ENCODE data around the gene FANCC.

FANCC gene

GRCh38 chr9:95193480-95193879 is 124.0 kb downstream of the FANCC start:
- intact Hi-C loops (cut with micrococcal nuclease): no loop called here
- Mint-ChIP-seq H3K9me3 (no peaks in the 10 kb centered on the region), H3K4me1 (ENCODE audit: low read depth) (peaks cover 24% of the 10 kb centered on the region), H3K4me3 (no peak overlapping the region), H3K27me3 (no peaks in the 10 kb centered on the region), H3K27ac (no peak overlapping the region), H3K36me3 (ENCODE audit: low read depth) (no peaks in the 10 kb centered on the region)

DNA sequence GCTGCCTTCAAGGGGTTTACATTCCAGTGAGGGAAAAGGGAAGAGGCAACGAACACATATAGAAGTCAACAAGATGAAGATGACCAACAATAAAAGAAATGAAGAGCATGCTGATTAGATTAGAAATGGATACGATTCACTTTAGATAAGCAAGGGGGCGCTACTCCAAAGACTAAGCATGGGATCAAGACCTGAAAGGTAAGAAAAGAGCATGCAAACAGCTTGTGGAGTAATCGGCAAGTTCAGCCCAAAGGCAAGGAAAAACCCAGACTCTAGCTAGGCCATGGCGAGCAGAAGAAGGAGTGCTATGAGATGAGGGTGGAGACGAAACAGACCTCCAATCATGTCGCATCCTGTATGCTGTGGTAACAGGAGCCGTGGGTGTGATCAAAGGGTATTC is 124.4 kb downstream of the FANCC start:
- intact Hi-C loops (cut with micrococcal nuclease): no loop called here
- H3K4me3 Mint-ChIP-seq: no peak overlapping the region
- no peaks in the 10 kb centered on the region for H3K9me3 Mint-ChIP-seq
- H3K27me3 Mint-ChIP-seq: no peaks in the 10 kb centered on the region
- no peak overlapping the region for H3K27ac Mint-ChIP-seq
- no peaks in the 10 kb centered on the region for H3K36me3 Mint-ChIP-seq (ENCODE audit: low read depth)
- peaks cover 28% of the 10 kb centered on the region for H3K4me1 Mint-ChIP-seq (ENCODE audit: low read depth)

DNA sequence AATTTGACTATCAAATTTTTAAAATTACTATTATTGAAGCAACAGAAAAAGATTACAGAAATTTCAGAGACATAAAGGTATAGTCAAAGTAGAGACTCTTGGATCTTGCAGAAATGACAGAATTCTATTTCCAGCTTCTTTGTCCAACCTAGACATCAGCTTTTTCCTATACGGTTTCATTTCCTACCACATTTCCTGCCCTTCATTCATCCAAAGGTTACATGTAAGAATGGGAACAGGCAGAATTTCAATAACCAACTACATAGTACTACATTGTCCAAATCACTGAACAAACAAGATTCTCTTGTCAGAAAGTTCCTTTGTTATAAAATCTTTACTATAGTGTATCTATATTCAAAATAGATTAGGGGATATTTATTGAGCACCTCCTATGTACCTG is 124.9 kb downstream of the FANCC start:
- H3K27ac Mint-ChIP-seq: no peak overlapping the region
- no peak overlapping the region for H3K4me3 Mint-ChIP-seq
- no peaks in the 10 kb centered on the region for H3K27me3 Mint-ChIP-seq
- H3K4me1 Mint-ChIP-seq (ENCODE audit: low read depth): peaks cover 30% of the 10 kb centered on the region
- H3K9me3 Mint-ChIP-seq: no peaks in the 10 kb centered on the region
- intact Hi-C loops (cut with micrococcal nuclease): no loop called here
- no peaks in the 10 kb centered on the region for H3K36me3 Mint-ChIP-seq (ENCODE audit: low read depth)

DNA sequence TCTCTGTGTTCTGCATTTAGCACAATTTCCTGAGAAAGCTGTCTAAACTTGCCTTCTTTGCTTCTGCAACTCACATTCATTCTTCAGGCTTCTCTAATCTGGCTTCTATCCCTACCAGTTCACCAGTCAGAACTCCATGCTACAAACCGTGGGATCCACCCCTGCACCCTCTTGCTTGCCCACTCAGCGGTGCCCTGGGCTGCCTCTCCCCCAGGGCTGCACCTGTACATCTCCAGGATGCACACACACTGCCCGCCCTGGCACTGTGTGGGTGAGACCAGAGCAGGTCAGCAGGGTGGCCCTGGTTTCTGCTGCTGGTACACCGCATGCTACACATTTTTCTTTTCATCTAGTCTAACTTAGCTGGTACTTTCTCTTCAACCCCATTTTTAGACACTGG is 127.1 kb downstream of the FANCC start:
- H3K27ac Mint-ChIP-seq: no peak overlapping the region
- no peaks in the 10 kb centered on the region for H3K9me3 Mint-ChIP-seq
- peaks cover 30% of the 10 kb centered on the region for H3K4me1 Mint-ChIP-seq (ENCODE audit: low read depth)
- H3K27me3 Mint-ChIP-seq: no peaks in the 10 kb centered on the region
- no peaks in the 10 kb centered on the region for H3K36me3 Mint-ChIP-seq (ENCODE audit: low read depth)
- intact Hi-C loops (cut with micrococcal nuclease): no loop called here
- H3K4me3 Mint-ChIP-seq: no peak overlapping the region

GRCh38 chr9:95189251-95190098 is 128.0 kb downstream of the FANCC start:
- Mint-ChIP-seq H3K27ac (peak overlapping the region; percentile 35), H3K36me3 (ENCODE audit: low read depth) (no peaks in the 10 kb centered on the region), H3K4me3 (no peak overlapping the region), H3K4me1 (ENCODE audit: low read depth) (peaks cover 30% of the 10 kb centered on the region), H3K27me3 (no peaks in the 10 kb centered on the region), H3K9me3 (no peaks in the 10 kb centered on the region)
- intact Hi-C loops (cut with micrococcal nuclease): no loop called here

DNA sequence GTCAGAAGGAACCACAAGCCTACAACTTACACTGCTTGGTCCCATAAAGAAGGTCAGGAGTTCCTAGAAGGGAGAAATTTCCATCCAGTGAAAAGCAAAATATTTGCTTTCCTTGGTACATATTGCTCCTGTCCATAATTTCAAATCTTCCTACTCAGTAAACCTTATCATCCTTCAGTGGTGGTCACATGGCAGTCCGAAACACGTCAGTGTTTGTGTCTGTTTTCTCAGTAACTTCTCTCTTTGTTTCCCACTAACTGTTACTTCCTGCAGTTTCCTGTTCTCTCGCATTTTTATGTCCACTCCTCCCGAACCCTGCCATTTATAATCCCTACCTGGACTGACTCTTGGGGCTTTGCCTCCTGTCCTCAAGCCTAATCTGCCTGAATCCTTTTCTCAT is 129.1 kb downstream of the FANCC start:
- H3K36me3 Mint-ChIP-seq (ENCODE audit: low read depth): no peaks in the 10 kb centered on the region
- no peaks in the 10 kb centered on the region for H3K27me3 Mint-ChIP-seq
- no peak overlapping the region for H3K4me3 Mint-ChIP-seq
- peak overlapping the region; percentile 47 for H3K27ac Mint-ChIP-seq
- H3K9me3 Mint-ChIP-seq: no peaks in the 10 kb centered on the region
- intact Hi-C loops (cut with micrococcal nuclease): no loop called here
- H3K4me1 Mint-ChIP-seq (ENCODE audit: low read depth): peaks cover 30% of the 10 kb centered on the region

- H3K9me3 Mint-ChIP-seq: no peaks in the 10 kb centered on the region
- peaks cover 29% of the 10 kb centered on the region for H3K4me1 Mint-ChIP-seq (ENCODE audit: low read depth)
- H3K27ac Mint-ChIP-seq: no peak overlapping the region
- H3K27me3 Mint-ChIP-seq: no peaks in the 10 kb centered on the region
- intact Hi-C loops (cut with micrococcal nuclease): no loop called here
- no peaks in the 10 kb centered on the region for H3K36me3 Mint-ChIP-seq (ENCODE audit: low read depth)
- H3K4me3 Mint-ChIP-seq: no peak overlapping the region
These were observed 131.6 kb downstream of the FANCC start for GRCh38 chr9:95185956-95186355.

DNA sequence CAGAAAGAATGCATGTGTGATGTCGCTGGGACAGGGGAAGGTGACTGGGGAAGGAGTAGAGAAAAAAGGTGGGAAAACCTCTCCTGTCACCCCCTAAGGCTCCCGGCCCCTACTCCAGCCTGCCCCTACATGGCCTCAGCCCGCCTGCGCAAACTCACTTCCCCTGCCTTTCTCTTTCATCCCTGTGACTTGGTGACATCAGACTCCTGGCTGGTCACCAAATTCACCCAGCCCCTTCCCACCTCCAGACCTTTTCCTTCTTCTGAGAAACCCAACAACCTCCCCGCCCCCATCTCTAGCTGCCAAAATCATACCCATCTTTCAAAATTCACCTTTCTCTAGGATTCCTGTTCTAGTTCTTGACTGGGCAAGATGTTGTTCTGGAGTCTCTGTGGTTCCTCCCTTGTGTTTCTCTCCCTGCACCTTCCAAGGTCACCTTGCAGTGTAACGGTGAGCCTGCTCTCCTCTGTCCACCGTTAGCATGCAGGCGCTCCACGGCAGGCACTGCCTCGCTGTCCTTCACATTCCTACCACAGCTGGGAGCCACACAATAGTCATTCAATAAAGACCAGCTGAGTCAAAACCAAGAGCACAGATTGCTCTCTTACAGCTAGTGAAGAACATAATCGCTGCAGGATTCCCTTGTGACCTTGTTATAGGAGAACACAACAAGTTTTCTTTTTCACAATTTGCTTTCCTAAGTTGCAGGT is 134.5 kb downstream of the FANCC start:
- no peak overlapping the region for H3K27ac Mint-ChIP-seq
- H3K27me3 Mint-ChIP-seq: no peaks in the 10 kb centered on the region
- H3K36me3 Mint-ChIP-seq (ENCODE audit: low read depth): no peaks in the 10 kb centered on the region
- intact Hi-C loops (cut with micrococcal nuclease): no loop called here
- peaks cover under 1% of the 10 kb centered on the region for H3K4me1 Mint-ChIP-seq (ENCODE audit: low read depth)
- no peak overlapping the region for H3K4me3 Mint-ChIP-seq
- H3K9me3 Mint-ChIP-seq: no peaks in the 10 kb centered on the region

DNA sequence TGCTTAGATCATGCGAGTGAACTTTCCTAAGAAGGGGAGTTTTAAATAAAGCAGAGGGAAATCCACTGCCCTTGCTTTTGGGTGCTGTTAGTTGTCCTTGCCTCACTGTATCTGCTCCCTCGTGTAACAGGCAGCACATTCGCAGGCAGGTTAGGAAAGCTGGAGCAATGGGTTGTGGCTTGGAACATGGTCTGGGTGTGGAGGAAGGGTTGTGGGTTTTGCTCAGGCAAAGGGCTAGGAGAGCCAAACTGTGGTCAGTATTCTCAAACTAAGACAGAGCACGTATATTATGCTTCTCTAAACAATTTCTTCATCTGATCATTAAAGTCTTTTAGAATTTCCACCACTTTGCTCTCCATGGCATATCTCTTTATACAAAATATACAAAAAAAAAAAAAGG is 135.7 kb downstream of the FANCC start:
- intact Hi-C loops (cut with micrococcal nuclease): no loop called here
- H3K27me3 Mint-ChIP-seq: no peaks in the 10 kb centered on the region
- H3K27ac Mint-ChIP-seq: no peak overlapping the region
- no peak overlapping the region for H3K4me3 Mint-ChIP-seq
- H3K9me3 Mint-ChIP-seq: no peaks in the 10 kb centered on the region
- no peaks in the 10 kb centered on the region for H3K36me3 Mint-ChIP-seq (ENCODE audit: low read depth)
- no peaks in the 10 kb centered on the region for H3K4me1 Mint-ChIP-seq (ENCODE audit: low read depth)

DNA sequence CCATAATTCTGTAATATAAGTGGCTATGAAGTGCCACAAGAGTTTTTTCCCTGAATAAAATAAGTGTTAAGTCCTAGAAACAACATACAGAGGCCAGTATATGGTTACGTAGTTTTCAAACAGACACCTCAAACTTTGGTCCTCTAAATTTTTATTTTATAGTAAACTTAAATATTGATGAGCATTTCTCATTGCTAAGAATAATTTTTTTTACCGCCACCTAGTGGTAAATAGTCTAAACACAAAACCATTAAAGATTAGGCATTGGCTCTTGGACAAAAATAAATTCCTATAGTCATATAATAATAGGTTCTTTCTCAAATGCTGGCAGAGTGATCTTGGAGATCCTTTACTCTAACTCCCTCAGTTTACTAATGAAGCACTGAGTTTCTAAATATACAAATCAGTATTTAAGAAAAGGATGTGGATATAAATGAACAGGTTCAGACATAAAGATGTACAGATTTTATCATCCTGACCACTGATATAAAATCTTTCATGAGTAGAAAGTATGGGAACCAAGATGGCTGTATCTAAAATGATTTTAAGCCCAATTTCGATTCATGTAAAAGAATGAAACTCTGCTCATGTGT is 136.2 kb downstream of the FANCC start:
- intact Hi-C loops (cut with micrococcal nuclease): no loop called here
- no peak overlapping the region for H3K27ac Mint-ChIP-seq
- no peaks in the 10 kb centered on the region for H3K27me3 Mint-ChIP-seq
- H3K4me3 Mint-ChIP-seq: no peak overlapping the region
- H3K9me3 Mint-ChIP-seq: no peaks in the 10 kb centered on the region
- no peaks in the 10 kb centered on the region for H3K4me1 Mint-ChIP-seq (ENCODE audit: low read depth)
- no peaks in the 10 kb centered on the region for H3K36me3 Mint-ChIP-seq (ENCODE audit: low read depth)

- Mint-ChIP-seq H3K27ac (no peak overlapping the region), H3K4me3 (no peak overlapping the region), H3K27me3 (no peaks in the 10 kb centered on the region), H3K9me3 (no peaks in the 10 kb centered on the region), H3K36me3 (ENCODE audit: low read depth) (no peaks in the 10 kb centered on the region), H3K4me1 (ENCODE audit: low read depth) (no peaks in the 10 kb centered on the region)
- intact Hi-C loops (cut with micrococcal nuclease): no loop called here
These were observed 139.9 kb downstream of the FANCC start for GRCh38 chr9:95177617-95178016.

DNA sequence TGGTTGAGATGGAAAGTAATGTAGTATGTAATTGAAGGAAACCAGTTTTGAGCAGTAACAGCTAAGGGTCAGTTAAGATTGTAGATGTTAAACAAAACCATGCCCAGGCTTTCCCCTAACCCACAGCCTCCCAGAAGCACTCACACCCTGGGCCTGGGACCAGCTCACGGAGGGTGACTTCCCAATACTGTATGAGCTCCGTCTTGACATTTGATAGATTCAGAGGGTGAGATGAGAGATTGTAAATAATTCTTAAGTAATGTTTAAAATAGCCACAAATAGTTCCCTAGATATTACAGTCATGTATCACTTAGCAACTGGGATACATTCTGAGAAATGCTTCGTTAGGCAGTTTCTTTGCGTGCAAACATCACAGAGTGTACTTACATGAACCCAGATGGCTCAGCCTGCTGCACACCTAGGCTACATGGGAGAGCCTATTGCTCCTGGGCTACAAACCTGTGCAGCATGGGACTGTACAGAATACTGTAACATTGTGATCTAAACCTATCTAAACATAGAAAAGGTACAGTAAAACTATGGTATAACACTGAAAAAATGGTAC is 140.7 kb downstream of the FANCC start:
- intact Hi-C loops (cut with micrococcal nuclease): no loop called here
- H3K27me3 Mint-ChIP-seq: no peaks in the 10 kb centered on the region
- H3K9me3 Mint-ChIP-seq: no peaks in the 10 kb centered on the region
- no peaks in the 10 kb centered on the region for H3K36me3 Mint-ChIP-seq (ENCODE audit: low read depth)
- no peaks in the 10 kb centered on the region for H3K4me1 Mint-ChIP-seq (ENCODE audit: low read depth)
- H3K4me3 Mint-ChIP-seq: no peak overlapping the region
- H3K27ac Mint-ChIP-seq: no peak overlapping the region

DNA sequence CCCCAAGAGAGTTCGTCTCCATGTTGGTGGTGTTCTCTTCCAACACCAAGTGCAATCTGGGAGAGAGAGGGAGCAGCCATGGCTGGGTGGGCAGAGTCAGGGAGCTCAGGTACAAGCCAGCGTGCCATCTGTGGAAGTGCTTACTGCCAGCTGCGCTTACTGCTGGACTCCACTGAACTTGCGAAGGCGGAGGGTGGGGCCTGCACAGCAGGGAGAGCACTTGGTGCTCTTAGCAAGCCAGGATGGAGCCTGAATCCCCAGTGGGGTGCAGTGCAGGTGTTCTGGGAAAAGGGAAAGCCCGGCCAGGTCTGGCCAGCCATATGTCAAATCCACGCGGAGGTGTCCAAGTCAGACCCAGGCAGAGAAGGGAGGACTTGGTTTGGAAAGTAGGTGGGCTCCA is 142.0 kb downstream of the FANCC start:
- no peak overlapping the region for H3K27ac Mint-ChIP-seq
- intact Hi-C loops (cut with micrococcal nuclease): no loop called here
- H3K4me1 Mint-ChIP-seq (ENCODE audit: low read depth): no peaks in the 10 kb centered on the region
- H3K27me3 Mint-ChIP-seq: no peaks in the 10 kb centered on the region
- H3K4me3 Mint-ChIP-seq: no peak overlapping the region
- no peaks in the 10 kb centered on the region for H3K9me3 Mint-ChIP-seq
- H3K36me3 Mint-ChIP-seq (ENCODE audit: low read depth): peaks cover 2% of the 10 kb centered on the region

DNA sequence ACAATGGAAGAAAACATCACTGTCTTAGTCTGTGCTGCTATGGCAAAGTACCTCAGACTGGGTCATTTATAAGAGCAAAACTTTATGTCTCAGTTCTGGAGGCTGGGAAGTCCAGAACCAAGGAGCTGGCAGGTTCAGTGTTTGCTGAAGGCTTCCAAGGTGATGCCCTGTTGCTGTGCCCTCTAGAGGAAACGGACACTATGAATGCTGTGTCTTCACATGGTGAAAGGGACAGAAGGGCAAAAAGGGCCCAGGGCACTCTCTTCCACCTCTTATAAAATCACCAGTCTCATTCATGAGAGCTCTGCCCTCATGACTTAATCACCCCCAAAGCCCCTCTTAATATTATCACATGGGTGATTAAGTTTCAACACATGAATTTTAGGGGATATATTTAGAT is 143.5 kb downstream of the FANCC start:
- H3K27me3 Mint-ChIP-seq: no peaks in the 10 kb centered on the region
- no peaks in the 10 kb centered on the region for H3K9me3 Mint-ChIP-seq
- intact Hi-C loops (cut with micrococcal nuclease): no loop called here

More for the DNA sequence above, 143.5 kb downstream of the FANCC start:
- no peaks in the 10 kb centered on the region for H3K4me1 Mint-ChIP-seq (ENCODE audit: low read depth)
- no peak overlapping the region for H3K27ac Mint-ChIP-seq
- no peak overlapping the region for H3K4me3 Mint-ChIP-seq
- peaks cover 6% of the 10 kb centered on the region for H3K36me3 Mint-ChIP-seq (ENCODE audit: low read depth)

Measured in dendritic cell treated with granulocyte-macrophage colony-stimulating factor and Interleukin-4, amounts not matched to agents 40 ng/mL and 50 ng/mL, for 4 days (primary cell).